B cell (primary cell): Measurements from ENCODE around the gene EPB41. TPM values are rescaled to one million over a fixed set of nuclear protein-coding genes. Genes with fewer than 3 reads are reported as not detected.

ENCODE experiments used
- ATAC-seq: fragments of 200-7000 bp; cut with Tn5 transposase; one replicate; pipeline ENCODE4 v1.10.0; 2021; ENCODE audit warnings: low read depth, mild to moderate bottlenecking, moderate number of reproducible peaks, moderate library complexity
- CTCF ChIA-PET: fragments of 350-600 bp; sonication (Branson Sonifier 250); formaldehyde crosslinking; loops from one replicate; lab custom pipeline; 2021; ENCODE audit warnings: antibody characterized with exemption, inconsistent platforms; lab: Charles Lee
- POLR2A ChIA-PET: fragments of 350-600 bp; sonication (Branson Sonifier 250); formaldehyde crosslinking; loops from one replicate; lab custom pipeline; 2021; ENCODE audit warnings: antibody characterized with exemption; lab: Charles Lee
- DNase-seq: peaks from one replicate; pipeline ENCODE4 v3.0.0; 2013
- H2AFZ ChIP-seq: 2 replicates; pipeline ENCODE4 v1.6.1; 2012; ENCODE audit warnings: mild to moderate bottlenecking, low read depth, low read length; ENCODE audit not compliant: insufficient read depth, poor library complexity, severe bottlenecking
- H3K27ac ChIP-seq, 2 donors: 1 replicate in 1 of 2; 2 replicates in 1 of 2; pipeline ENCODE4 v1.5.1; 2012 to 2013; ENCODE audit warnings: low read length in 2 of 2, mild to moderate bottlenecking in 2 of 2, moderate library complexity in 1 of 2
- H3K27me3 ChIP-seq, 4 experiments: fragments of 200-600 bp in 1 of 4; sonication (generic) in 1 of 4; replicated peaks in 1 of 4; 1 replicate in 2 of 4; 2 replicates in 2 of 4; pipeline versions ENCODE4 v1.6.1 to v1.7.0; 2013 to 2016; ENCODE audit warnings: low read length in 3 of 4, mild to moderate bottlenecking in 2 of 4, mixed read lengths in 1 of 4, moderate library complexity in 1 of 4; ENCODE audit not compliant: insufficient read depth in 4 of 4, control insufficient read depth in 3 of 4; ENCODE audit errors: control extremely low read depth in 1 of 4
- H3K36me3 ChIP-seq, 2 experiments: replicated peaks in 1 of 2; 1 replicate in 1 of 2; 2 replicates in 1 of 2; pipeline versions ENCODE4 v1.6.1 to v1.7.1; 2013; ENCODE audit warnings: low read length in 1 of 2; ENCODE audit not compliant: insufficient read depth in 2 of 2, control insufficient read depth in 1 of 2; ENCODE audit errors: control extremely low read depth in 1 of 2, extremely low read depth in 1 of 2
- H3K4me1 ChIP-seq, 2 donors: fragments of 200-600 bp in 1 of 2; sonication (generic) in 1 of 2; 1 replicate in 1 of 2; 2 replicates in 1 of 2; pipeline versions ENCODE4 v1.5.1 to v1.6.1; 2013 to 2017; ENCODE audit warnings: low read length in 2 of 2; ENCODE audit not compliant: control insufficient read depth in 2 of 2, insufficient read depth in 2 of 2
- H3K4me2 ChIP-seq: replicated peaks from 2 replicates; pipeline ENCODE3; 2012; ENCODE audit warnings: mild to moderate bottlenecking, low read depth, low read length; ENCODE audit not compliant: poor library complexity, severe bottlenecking
- H3K4me3 ChIP-seq, 5 experiments: fragments of 200-600 bp in 1 of 5; sonication (generic) in 1 of 5; 1 replicate in 3 of 5; 2 replicates in 2 of 5; pipeline versions ENCODE4 v1.5.1 to v1.7.0; 2011 to 2016; ENCODE audit warnings: low read length in 4 of 5, mild to moderate bottlenecking in 4 of 5, low read depth in 2 of 5, control low read depth in 1 of 5, moderate library complexity in 1 of 5; ENCODE audit not compliant: insufficient read depth in 1 of 5; ENCODE audit errors: control extremely low read depth in 1 of 5, extremely low read depth in 1 of 5
- H3K79me2 ChIP-seq: fragments of 200-600 bp; sonication (generic); one replicate; pipeline ENCODE4 v1.6.0; 2016; ENCODE audit warnings: low read length; ENCODE audit not compliant: control insufficient read depth, insufficient read depth
- H3K9ac ChIP-seq: fragments of 200-600 bp; sonication (generic); 2 replicates; pipeline ENCODE4 v1.6.1; 2017; ENCODE audit warnings: mild to moderate bottlenecking, low read length, moderate library complexity
- H3K9me3 ChIP-seq, 3 donors: one replicate each; pipeline versions ENCODE4 v1.6.1 to v1.7.1; 2013; ENCODE audit warnings: low read length in 2 of 3; ENCODE audit not compliant: control insufficient read depth in 2 of 3, insufficient read depth in 1 of 3; ENCODE audit errors: control extremely low read depth in 1 of 3
- H4K20me1 ChIP-seq: 2 replicates; pipeline ENCODE4 v1.6.0; 2012; ENCODE audit warnings: mild to moderate bottlenecking, low read length; ENCODE audit not compliant: insufficient read depth, control insufficient read depth, poor library complexity, severe bottlenecking
- H3K27ac Mint-ChIP-seq: one replicate; pipeline ENCODE4 v1.8.0; 2021; ENCODE audit warnings: mixed read lengths
- H3K27me3 Mint-ChIP-seq: one replicate; pipeline ENCODE4 v1.8.0; 2021; ENCODE audit warnings: mixed read lengths
- H3K4me1 Mint-ChIP-seq: one replicate; pipeline ENCODE4 v1.8.0; 2021; ENCODE audit warnings: mixed read lengths
- H3K4me3 Mint-ChIP-seq: one replicate; pipeline ENCODE4 v1.8.0; 2021; ENCODE audit warnings: mixed read lengths
- H3K9me3 Mint-ChIP-seq: one replicate; pipeline ENCODE4 v1.8.0; 2022; ENCODE audit warnings: mixed read lengths; ENCODE audit not compliant: insufficient read depth
- EZH2 ChIP-seq: IDR thresholded peaks from 2 replicates; pipeline ENCODE4 v1.6.1; 2012; ENCODE audit warnings: borderline replicate concordance, low read depth, mild to moderate bottlenecking, moderate library complexity, low read length; ENCODE audit not compliant: insufficient read depth, poor library complexity, severe bottlenecking
- WGBS: methylation state at CpG from one replicate; pipeline ENCODE4 v1.1.5; 2013; ENCODE audit warnings: missing lambda C conversion rate; ENCODE audit not compliant: insufficient coverage; 5-methylcytosine and 5-hydroxymethylcytosine counted together
- intact Hi-C: fragments of 100-400 bp; cut with micrococcal nuclease; formaldehyde crosslinking; loops from one replicate; pipeline ENCODE4 v1.10.0; 2022
- polyA plus RNA-seq: library from polyadenylated mRNA; depleted of rRNA; stranded (reverse); fragments of >200 nt; gene quantifications from 2 replicates; pipeline ENCODE4 v1.2.3, GENCODE V29; 2012
- total RNA-seq, 2 donors: library from RNA; stranded (reverse); fragments of 120-200 nt in 1 of 2; gene quantifications; 1 replicate in 1 of 2; 2 replicates in 1 of 2; pipeline versions ENCODE4 v1.2.3 to v1.2.4, GENCODE V29; 2013 to 2022
- TF ChIP-seq, protein P1 (sequence below): fragments of 200-600 bp; IDR thresholded peaks from one replicate; pipeline ENCODE4 v1.8.0; 2022; ENCODE audit warnings: antibody characterized with exemption, mild to moderate bottlenecking

The EPB41 gene
- total and polyA plus RNA-seq, 2 donors (not counting 1 experiment from before 2014, with no cell fraction given), result 45.8 to 186 TPM

DNA sequence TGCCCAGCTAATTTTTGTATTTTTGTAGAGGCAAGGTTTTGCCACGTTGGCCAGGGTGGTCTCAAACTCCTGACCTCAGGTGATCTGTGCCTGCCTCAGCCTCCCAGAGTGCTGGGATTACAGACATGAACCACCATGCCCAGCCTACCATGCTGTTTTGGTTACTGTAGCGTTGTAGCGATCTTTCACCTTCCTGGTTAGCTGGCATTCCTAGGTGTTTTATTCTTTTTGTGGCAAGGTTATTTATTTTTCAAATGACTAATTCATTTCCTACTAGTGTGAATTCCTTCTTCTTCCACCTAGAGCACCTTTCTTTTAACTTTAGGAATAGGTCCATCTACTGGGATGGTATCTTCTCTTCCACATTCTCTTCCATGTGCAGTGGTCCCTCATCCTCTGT is 180.1 kb downstream of the EPB41 start:
- Histone ChIP-seq H2AFZ (no peak overlapping the region), H3K27ac (no peak overlapping the region), H3K4me2 (no peak overlapping the region), H3K27me3 (no peaks in the 10 kb centered on the region), H3K9me3 (no peaks in the 10 kb centered on the region), H3K4me1 (no peaks in the 10 kb centered on the region), H3K9ac (no peak overlapping the region), H3K4me3 (no peak overlapping the region), H4K20me1 (peaks cover 16% of the 10 kb centered on the region), H3K36me3 (peaks cover 16 to 52% of the 10 kb centered on the region in 2 experiments), H3K79me2 (peaks cover 5% of the 10 kb centered on the region)
- Mint-ChIP-seq H3K27me3 (no peaks in the 10 kb centered on the region), H3K27ac (no peak overlapping the region), H3K4me3 (no peak overlapping the region), H3K9me3 (no peaks in the 10 kb centered on the region), H3K4me1 (no peaks in the 10 kb centered on the region)
- no peak for TF ChIP-seq EZH2
- TF ChIP-seq, protein P1, sequence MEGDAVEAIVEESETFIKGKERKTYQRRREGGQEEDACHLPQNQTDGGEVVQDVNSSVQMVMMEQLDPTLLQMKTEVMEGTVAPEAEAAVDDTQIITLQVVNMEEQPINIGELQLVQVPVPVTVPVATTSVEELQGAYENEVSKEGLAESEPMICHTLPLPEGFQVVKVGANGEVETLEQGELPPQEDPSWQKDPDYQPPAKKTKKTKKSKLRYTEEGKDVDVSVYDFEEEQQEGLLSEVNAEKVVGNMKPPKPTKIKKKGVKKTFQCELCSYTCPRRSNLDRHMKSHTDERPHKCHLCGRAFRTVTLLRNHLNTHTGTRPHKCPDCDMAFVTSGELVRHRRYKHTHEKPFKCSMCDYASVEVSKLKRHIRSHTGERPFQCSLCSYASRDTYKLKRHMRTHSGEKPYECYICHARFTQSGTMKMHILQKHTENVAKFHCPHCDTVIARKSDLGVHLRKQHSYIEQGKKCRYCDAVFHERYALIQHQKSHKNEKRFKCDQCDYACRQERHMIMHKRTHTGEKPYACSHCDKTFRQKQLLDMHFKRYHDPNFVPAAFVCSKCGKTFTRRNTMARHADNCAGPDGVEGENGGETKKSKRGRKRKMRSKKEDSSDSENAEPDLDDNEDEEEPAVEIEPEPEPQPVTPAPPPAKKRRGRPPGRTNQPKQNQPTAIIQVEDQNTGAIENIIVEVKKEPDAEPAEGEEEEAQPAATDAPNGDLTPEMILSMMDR, result no peak
- POLR2A ChIA-PET, result no interaction called here
- CTCF ChIA-PET, result no interaction called here
- no peak for DNase-seq
- intact Hi-C loops, result no loop called here
- no peak for ATAC-seq
- 100% methylated on average over 1 of the region's 3 CpGs for WGBS

DNA sequence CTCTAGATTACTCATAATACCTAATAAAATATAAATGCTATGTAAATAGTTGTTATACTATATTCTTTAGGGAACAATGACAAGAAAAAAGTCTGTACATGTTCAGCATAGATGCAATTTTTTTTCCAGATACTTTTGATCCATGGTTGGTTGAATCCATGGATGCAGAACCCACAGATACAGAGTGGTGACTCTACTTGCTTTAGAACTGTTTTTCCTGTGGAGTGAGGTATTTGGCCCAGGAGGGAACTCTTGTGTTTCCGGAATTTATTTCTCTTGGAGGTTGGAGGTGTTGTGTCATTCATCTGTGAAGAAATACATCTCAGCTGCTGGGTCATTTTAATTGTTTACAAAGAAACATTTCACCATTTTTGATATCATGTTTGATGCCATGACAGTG is 180.6 kb downstream of the EPB41 start:
- no peaks in the 10 kb centered on the region for H3K27me3 ChIP-seq
- intact Hi-C loops, result no loop called here
- ATAC-seq (no peak), DNase-seq (no peak)
- H3K27ac ChIP-seq, result no peak overlapping the region
- Mint-ChIP-seq H3K27me3 (no peaks in the 10 kb centered on the region), H3K4me1 (no peaks in the 10 kb centered on the region), H3K9me3 (no peaks in the 10 kb centered on the region), H3K27ac (no peak overlapping the region), H3K4me3 (no peak overlapping the region)
- no peak overlapping the region for H3K9ac ChIP-seq
- no peak overlapping the region for H3K4me3 ChIP-seq
- ChIA-PET POLR2A (no interaction called here), CTCF (interaction anchor here (0.7 kb wide), 1 partner anchor 24 kb away, joined by 3 read pairs; no protein-coding TSS in a partner anchor)
- H4K20me1 ChIP-seq, result peaks cover 16% of the 10 kb centered on the region
- H3K36me3 ChIP-seq, result peaks cover 20 to 57% of the 10 kb centered on the region in 2 experiments
- no peaks in the 10 kb centered on the region for H3K9me3 ChIP-seq
- TF ChIP-seq, protein P1, result no peak
- no peak for TF ChIP-seq EZH2
- no peak overlapping the region for H3K4me2 ChIP-seq
- no CpG with 5 or more reads among the region's 1 CpG for WGBS
- no peak overlapping the region for H2AFZ ChIP-seq
- peaks cover 5% of the 10 kb centered on the region for H3K79me2 ChIP-seq
- no peaks in the 10 kb centered on the region for H3K4me1 ChIP-seq
